ENCODE results near the gene MYLK. TPM values are rescaled to one million over a fixed set of nuclear protein-coding genes. Genes with fewer than 3 reads are reported as not detected.

MYLK gene
- polyA plus RNA-seq, 3 donors, result 0.35 to 1.3 (median 0.51) TPM

DNA sequence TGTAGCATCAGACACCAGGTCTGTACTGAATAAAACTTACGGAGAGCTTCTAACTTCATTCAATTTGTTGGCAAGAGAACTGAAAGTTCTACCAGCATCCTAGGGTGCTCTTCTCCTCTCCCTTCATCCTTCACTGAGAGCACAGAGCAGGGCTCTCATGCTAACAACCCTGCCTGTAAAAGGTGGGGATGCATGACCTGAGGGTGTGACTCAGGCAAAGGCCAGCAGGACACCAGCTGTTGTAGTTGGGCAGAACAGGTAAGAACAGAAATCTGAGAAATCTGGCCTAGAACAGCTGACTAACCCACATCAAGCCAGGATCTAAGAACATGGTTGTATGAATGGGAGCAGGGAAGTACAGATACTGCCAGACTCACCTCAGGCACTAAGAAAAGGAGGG lies 64.2 kb downstream of the MYLK start:
- DNase-seq, result no peak
- TF ChIP-seq, protein P1, sequence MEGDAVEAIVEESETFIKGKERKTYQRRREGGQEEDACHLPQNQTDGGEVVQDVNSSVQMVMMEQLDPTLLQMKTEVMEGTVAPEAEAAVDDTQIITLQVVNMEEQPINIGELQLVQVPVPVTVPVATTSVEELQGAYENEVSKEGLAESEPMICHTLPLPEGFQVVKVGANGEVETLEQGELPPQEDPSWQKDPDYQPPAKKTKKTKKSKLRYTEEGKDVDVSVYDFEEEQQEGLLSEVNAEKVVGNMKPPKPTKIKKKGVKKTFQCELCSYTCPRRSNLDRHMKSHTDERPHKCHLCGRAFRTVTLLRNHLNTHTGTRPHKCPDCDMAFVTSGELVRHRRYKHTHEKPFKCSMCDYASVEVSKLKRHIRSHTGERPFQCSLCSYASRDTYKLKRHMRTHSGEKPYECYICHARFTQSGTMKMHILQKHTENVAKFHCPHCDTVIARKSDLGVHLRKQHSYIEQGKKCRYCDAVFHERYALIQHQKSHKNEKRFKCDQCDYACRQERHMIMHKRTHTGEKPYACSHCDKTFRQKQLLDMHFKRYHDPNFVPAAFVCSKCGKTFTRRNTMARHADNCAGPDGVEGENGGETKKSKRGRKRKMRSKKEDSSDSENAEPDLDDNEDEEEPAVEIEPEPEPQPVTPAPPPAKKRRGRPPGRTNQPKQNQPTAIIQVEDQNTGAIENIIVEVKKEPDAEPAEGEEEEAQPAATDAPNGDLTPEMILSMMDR (IDR thresholded peaks at IDR 0.05), result no peak
- Histone ChIP-seq H3K79me2 (ENCODE audit: insufficient read depth, low read length) (no peaks in the 10 kb centered on the region), H3K4me2 (replicated peaks; ENCODE audit: extremely low read depth, low read length, poor library complexity, severe bottlenecking) (no peak overlapping the region), H3K4me1 (ENCODE audit: control insufficient read depth in 1 of 2, insufficient read depth in 2 of 2, low read length in 2 of 2) (no peaks in the 10 kb centered on the region), H3K27ac (ENCODE audit: low read depth in 1 of 2, low read length in 2 of 2) (no peak overlapping the region), H3K9me3 (replicated peaks in 1 of 2; ENCODE audit: control insufficient read depth in 1 of 2, insufficient read depth in 1 of 2, low read length in 2 of 2) (peaks cover 13 to 30% of the 10 kb centered on the region in 2 donors), H3K36me3 (replicated peaks in 1 of 2; ENCODE audit: control insufficient read depth in 1 of 2, insufficient read depth in 2 of 2, low read length in 2 of 2) (no peaks in the 10 kb centered on the region), H2AFZ (ENCODE audit: insufficient read depth, low read depth, low read length, poor library complexity, severe bottlenecking) (no peak overlapping the region), H3K9ac (ENCODE audit: insufficient read depth, low read length, poor library complexity, severe bottlenecking) (no peak overlapping the region), H3K27me3 (ENCODE audit: control insufficient read depth in 2 of 2, insufficient read depth in 2 of 2, low read length in 2 of 2) (no peaks in the 10 kb centered on the region), H4K20me1 (ENCODE audit: insufficient read depth, low read length) (no peaks in the 10 kb centered on the region), H3K4me3 (replicated peaks in 1 of 3; ENCODE audit: low read depth in 2 of 3, low read length in 3 of 3) (no peak overlapping the region)
- intact Hi-C loops (cut with micrococcal nuclease), result no loop called here
- Mint-ChIP-seq H3K4me3 (no peak overlapping the region), H3K4me1 (no peaks in the 10 kb centered on the region), H3K36me3 (no peaks in the 10 kb centered on the region), H3K27ac (peak overlapping the region in 1 of 7 donors; percentile 42), H3K9me3 (peaks cover 15 to 26% (median 23%) of the 10 kb centered on the region in 7 donors), H3K27me3 (ENCODE audit: low read depth in 3 of 3) (peaks cover 0 to 2% (median 2%) of the 10 kb centered on the region in 3 donors)
- no CpG with 5 or more reads among the region's 1 CpG for WGBS (ENCODE audit: insufficient coverage)

DNA sequence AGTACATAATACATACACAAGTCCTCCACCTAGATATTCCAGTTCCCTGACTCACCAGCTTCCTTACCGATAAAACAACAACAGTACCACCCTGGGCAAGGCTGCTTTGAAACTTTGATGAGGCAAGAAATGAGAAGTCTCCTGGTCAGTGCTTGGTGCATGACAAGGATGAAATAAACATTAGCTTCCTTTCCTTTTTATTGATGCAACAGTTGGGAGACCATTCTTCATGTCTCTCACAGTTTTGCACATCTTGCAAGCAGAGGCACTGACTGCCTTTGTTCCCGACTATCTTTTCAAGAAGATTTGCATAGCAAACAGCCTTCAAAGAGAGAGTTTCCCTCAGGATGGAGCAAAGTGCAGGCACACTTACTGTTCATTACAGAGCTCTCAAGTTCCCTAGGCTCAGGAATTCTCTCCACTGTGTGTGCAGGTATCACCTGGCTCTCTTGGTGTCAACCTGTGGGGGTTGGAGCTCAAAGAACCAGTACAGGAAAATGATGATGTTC lies 65.2 kb downstream of the MYLK start:
- Mint-ChIP-seq H3K4me3 (no peak overlapping the region), H3K4me1 (no peaks in the 10 kb centered on the region), H3K9me3 (peaks cover 9 to 22% (median 19%) of the 10 kb centered on the region in 7 donors), H3K27me3 (ENCODE audit: low read depth in 3 of 3) (peaks cover 0 to 2% (median 2%) of the 10 kb centered on the region in 3 donors), H3K27ac (no peak overlapping the region), H3K36me3 (no peaks in the 10 kb centered on the region)
- H4K20me1 ChIP-seq (ENCODE audit: insufficient read depth, low read length), result no peaks in the 10 kb centered on the region
- H3K4me2 ChIP-seq (replicated peaks; ENCODE audit: extremely low read depth, low read length, poor library complexity, severe bottlenecking), result no peak overlapping the region
- no peaks in the 10 kb centered on the region for H3K27me3 ChIP-seq (ENCODE audit: control insufficient read depth in 2 of 2, insufficient read depth in 2 of 2, low read length in 2 of 2)
- no peak overlapping the region for H3K9ac ChIP-seq (ENCODE audit: insufficient read depth, low read length, poor library complexity, severe bottlenecking)
- no peak overlapping the region for H2AFZ ChIP-seq (ENCODE audit: insufficient read depth, low read depth, low read length, poor library complexity, severe bottlenecking)
- H3K27ac ChIP-seq (ENCODE audit: low read depth in 1 of 2, low read length in 2 of 2), result no peak overlapping the region
- H3K4me3 ChIP-seq (replicated peaks in 1 of 3; ENCODE audit: low read depth in 2 of 3, low read length in 3 of 3), result no peak overlapping the region
- TF ChIP-seq, protein P1 (IDR thresholded peaks at IDR 0.05), result no peak
- intact Hi-C loops (cut with micrococcal nuclease), result no loop called here
- WGBS (ENCODE audit: insufficient coverage), result 64% methylated on average over 1 of the region's 2 CpGs
- no peak for DNase-seq
- peaks cover 10 to 24% of the 10 kb centered on the region in 2 donors for H3K9me3 ChIP-seq (replicated peaks in 1 of 2; ENCODE audit: control insufficient read depth in 1 of 2, insufficient read depth in 1 of 2, low read length in 2 of 2)
- no peaks in the 10 kb centered on the region for H3K36me3 ChIP-seq (replicated peaks in 1 of 2; ENCODE audit: control insufficient read depth in 1 of 2, insufficient read depth in 2 of 2, low read length in 2 of 2)
- no peaks in the 10 kb centered on the region for H3K4me1 ChIP-seq (ENCODE audit: control insufficient read depth in 1 of 2, insufficient read depth in 2 of 2, low read length in 2 of 2)
- no peaks in the 10 kb centered on the region for H3K79me2 ChIP-seq (ENCODE audit: insufficient read depth, low read length)

Data from CD14-positive monocyte (primary cell).